Ramos (cell line): ENCODE data around the gene ACBD6.

Experiments
- in situ Hi-C: fragments of 300-500 bp; cut with MboI; formaldehyde crosslinking; loops from one replicate; pipeline ENCODE4 v1.14.3; 2022; ENCODE audit warnings: low sequenced_read_pairs; ENCODE audit not compliant: unreplicated experiment

ACBD6 gene

DNA sequence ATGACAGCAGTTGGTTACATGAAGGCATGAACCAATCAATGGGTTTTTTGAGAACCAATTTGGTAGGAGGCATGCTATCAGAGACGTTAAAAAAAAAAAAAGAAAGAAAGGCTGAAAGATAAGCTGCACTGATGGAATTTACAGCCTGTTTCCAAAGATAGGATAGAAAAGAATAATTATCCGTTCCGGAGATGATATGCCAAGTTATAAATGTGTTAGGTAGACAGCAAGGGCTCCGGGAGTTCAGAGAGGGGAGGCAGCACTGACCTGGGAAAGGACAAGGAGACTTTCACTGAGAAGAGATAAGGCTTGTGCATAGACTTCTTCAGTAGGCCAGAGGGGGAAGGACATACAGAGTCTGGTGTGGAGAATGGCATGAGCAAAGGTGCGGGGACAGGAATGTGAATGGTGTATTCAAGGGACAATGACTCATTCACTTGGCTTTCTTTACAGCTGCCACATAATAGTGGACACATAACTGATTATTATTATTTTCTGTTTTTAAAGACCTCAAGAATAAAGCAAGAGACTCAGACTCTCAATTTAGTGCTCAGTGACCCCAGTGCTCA is 24.8 kb upstream of the ACBD6 start:
- in situ Hi-C loops: no loop called here

- in situ Hi-C loops: no loop called here
Measured at GRCh38 chr1:180525715-180526039, 23.3 kb upstream of the ACBD6 start.

GRCh38 chr1:180524915-180525714 is 22.7 kb upstream of the ACBD6 start:
- in situ Hi-C loops: no loop called here

DNA sequence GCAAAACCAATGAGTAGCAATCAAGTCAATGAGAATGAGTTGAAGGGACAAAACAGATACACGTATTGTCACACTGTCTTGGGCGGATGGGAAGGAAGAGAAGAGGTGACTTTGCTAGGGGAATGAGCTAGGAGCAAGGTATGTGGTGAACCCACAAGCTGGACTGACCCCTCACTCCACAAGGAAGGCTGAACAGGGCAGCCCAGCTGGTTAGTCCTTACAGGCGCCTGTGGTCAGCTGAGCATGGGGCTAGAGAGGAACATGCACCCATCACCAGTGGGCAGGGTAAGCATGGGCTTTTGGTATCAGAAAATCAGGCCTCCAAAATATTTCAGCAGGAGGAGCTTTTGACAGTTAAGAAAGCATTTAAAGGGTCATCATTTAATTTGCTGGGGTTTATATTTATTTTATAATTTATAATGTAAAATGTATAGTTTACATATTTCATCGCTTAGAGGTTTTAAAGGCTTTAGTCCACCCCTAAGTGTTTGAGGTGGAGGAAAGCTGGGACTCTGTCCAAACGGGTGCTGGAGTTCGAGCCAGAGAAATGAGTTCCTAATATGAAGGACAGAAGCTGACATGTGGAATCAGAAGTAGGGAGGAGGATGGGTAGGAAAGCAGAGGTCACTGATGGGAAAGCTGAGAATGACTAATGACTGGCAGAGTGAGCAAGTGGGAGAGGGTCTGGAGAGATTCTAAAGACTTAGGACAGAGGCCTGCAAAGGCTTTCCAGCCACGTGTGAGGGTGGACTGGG is 22.0 kb upstream of the ACBD6 start:
- in situ Hi-C loops: no loop called here

DNA sequence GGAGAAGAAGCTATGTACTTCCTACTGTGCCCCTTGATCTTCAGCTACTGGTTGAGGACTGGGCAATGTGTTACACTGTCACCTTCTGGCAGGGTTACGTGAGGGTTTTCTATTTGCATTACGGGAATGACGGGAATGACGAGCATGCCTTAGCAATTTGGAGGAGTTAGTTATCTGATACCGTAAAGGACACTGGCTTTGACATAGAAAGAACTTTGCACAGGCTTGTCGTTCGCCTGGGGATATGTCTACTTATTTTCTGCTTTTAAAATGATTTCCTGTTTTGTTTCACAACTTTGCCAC is 19.8 kb upstream of the ACBD6 start:
- in situ Hi-C loops: no loop called here

DNA sequence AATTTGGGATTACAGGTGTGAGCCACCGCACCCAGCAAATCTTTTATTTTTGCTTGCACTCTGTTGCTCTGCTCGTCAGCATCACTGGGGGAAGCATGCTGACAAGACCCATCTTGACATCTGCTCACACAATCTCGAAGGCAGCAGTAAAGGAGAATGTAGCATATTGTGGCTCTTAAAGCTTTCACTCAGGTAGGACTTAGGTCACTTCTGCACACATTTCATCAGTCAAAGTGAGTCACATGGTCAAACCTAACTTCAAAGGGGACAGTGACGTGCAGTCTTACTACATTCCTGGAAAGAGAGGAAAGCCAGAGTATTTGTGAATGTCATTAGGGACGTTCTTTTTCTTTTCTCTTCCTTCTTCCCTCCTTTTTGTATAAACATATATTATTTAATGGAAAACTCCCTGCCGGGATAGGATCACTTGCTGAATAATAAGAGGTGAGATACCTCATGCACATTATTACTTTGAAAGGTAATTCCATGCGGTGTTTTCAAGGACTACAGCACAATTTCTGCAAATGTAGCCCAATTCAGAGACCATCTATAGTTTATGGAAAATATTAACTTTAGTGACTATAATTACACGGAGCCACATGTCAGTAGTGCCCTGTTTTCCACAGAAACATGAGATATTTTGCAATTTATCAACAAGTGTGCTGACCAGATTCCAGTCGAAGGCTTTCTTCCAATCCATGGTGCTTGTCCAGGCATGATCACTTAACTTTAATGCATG is 19.3 kb upstream of the ACBD6 start:
- in situ Hi-C loops: no loop called here

GRCh38 chr1:180519846-180520245 is 17.5 kb upstream of the ACBD6 start:
- in situ Hi-C loops: loop anchor here (10.0 kb wide), 1 partner anchor 625 kb away; no protein-coding TSS in a partner anchor

GRCh38 chr1:180515857-180516388 is 13.5 kb upstream of the ACBD6 start:
- in situ Hi-C loops: loop anchor here (10.0 kb wide), 1 partner anchor 629 kb away; no protein-coding TSS in a partner anchor

- in situ Hi-C loops: loop anchor here (10.0 kb wide), 1 partner anchor 629 kb away; no protein-coding TSS in a partner anchor
Measured at GRCh38 chr1:180515364-180515763, 13.0 kb upstream of the ACBD6 start.

DNA sequence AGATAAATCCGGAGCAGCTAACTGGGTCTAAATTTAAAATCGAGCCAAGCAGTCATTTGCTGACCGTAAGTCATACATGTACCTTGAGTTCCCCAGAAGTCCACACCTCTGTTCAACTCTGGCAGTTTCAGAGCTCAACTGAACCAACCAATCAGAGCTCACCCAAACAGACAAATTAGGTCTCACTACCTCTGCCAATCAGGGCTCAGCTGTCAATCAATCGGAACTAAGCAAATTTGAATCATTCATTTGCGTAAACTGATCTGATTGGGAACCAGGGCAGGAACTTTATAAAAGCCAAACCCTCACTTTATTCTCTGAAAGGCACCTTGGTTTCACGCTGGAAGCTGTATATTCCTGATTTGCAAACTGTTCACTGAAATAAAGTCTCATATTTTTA is 11.2 kb upstream of the ACBD6 start:
- in situ Hi-C loops: loop anchor here (10.0 kb wide), 1 partner anchor 631 kb away; no protein-coding TSS in a partner anchor

DNA sequence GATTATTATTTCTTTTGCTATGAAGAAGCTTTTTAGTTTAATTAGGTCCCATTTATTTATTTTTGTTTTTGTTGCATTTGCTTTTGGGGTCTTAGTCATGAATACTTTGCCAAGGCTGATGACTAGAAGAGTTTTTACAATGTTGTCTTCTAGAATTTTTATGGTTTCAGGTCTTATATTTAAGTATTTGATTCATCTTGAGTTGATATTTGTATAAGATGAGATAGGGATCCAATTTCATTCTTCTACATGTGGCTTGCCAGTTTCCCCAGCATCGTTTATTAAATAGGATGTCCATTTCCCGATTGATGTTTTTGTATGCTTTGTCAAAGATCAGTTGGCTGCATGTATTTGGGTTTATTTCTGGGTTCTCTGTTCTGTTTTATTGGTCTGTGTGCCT is 8.5 kb upstream of the ACBD6 start:
- in situ Hi-C loops: loop anchor here (10.0 kb wide), 1 partner anchor 634 kb away; no protein-coding TSS in a partner anchor

DNA sequence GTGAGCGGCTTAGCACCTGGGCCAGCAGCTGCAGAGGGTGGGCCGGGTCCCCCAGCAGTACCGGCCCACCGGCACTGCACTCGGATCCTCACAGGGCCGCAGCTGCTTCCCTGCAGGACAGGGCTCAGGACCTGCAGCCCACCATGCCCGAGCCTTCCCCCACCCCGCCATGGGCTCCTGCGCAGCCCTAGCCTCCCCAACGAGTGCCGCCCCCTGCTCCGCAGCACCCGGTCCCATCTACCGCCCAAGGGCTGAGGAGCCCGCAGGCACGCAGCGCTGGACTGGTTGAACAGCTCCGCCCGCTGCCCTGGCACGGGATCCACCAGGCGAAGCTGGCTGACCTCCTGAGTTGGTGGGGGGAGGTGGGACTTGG is 6.3 kb upstream of the ACBD6 start:
- in situ Hi-C loops: no loop called here

GRCh38 chr1:180507795-180508724 is 5.7 kb upstream of the ACBD6 start:
- in situ Hi-C loops: no loop called here

GRCh38 chr1:180505732-180506335 is 3.5 kb upstream of the ACBD6 start:
- in situ Hi-C loops: no loop called here

- in situ Hi-C loops: no loop called here
Measured at GRCh38 chr1:180504186-180504585, 1.8 kb upstream of the ACBD6 start.

DNA sequence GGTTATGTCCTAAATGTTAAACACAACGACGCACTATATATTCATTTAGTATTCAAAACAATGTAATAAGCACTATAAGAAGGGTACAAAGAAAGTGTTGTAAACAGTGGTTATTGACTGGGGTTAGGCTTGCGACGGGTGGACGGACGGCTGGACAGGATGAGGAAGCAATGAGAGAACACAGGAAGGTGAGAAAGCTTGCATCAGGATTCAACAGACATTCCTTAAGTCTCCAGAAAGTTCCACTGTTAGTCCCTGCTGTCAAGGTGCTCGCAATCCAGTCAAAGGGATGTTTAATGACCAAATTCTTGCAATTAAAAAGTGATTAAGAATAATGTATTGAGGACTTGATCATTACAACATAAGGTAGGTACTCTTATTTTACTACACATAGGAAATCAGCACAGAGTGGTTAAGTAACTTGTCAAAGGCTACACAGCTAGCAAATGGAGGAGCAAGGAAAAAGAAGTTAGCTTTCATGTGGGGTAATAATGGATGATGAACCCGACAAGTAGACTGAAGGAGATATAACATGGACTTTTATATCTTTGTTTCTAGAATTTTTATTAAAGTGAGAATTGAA is 994 bp upstream of the ACBD6 start:
- in situ Hi-C loops: no loop called here

DNA sequence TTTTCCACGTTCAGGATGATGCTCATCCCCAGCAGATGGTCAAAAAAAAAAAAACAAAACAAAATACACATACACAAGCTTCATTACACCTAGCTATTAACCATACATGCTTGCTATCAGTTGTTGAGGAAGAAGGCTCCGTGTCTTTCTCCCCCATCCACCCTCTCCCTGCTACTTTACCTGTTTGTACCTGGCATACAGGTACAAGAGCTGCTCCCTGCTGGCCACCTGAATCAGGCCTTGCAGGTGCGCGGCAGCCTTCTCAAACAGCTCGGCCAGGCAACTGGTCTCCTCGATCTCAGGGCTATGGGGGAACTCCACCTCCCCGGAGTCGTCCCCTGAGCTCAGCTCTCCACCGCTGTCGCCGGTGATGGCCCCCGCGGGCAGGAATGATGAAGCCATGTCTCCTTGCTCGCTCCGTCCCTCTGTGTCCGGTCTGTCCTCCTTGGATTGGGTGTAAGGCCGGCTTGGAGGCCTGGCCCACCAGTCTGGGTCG is 464 bp downstream of the ACBD6 start:
- in situ Hi-C loops: no loop called here

DNA sequence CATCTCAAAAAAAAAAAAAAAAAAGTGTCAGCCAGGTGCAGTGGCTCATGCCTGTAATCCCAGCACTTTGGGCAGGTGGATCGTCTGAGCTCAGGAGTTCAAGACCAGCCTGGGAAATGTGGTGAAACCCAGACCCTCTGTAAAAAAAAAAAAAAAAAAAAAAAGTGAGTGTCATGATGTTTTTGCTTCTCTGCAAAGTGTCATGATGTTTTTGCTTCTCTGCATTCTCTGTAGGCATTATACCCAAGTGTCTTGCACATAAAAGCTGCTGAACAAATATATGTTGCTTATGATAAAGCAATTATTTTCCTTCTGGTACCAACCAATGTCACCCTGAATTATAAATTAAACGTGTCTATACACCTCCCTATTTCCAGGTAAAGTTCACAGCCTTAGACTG is 1.7 kb downstream of the ACBD6 start:
- in situ Hi-C loops: no loop called here
